SIG-M5 treated with dmso at 0.1 percent for 504 hours (cell line): ENCODE results near the gene INCA1.
"Not testable (repeated sequence)": the region's sequence is repeated elsewhere in the genome, so short reads cannot be mapped to it uniquely, and the experiment has no call there.

Experiments
- DNase-seq: peaks from one replicate; lab custom pipeline; 2025; ENCODE audit not compliant: unreplicated experiment; lab: John Stamatoyannopoulos, UW

Gene INCA1, protein sequence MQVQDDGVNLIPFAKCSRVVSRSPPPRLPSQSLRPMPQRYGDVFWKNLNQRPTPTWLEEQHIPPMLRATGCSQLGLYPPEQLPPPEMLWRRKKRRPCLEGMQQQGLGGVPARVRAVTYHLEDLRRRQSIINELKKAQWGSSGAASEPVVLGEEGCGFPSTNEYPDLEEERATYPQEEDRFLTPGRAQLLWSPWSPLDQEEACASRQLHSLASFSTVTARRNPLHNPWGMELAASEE

GRCh38 chr17:4997302-4998026, at the start of gene INCA1, which contains the start of gene KIF1C:
Gene INCA1 (minus strand): TSS chr17:4997522. CDS start chr17:4994437, 3,085 bp downstream.
Gene KIF1C (plus strand): TSS chr17:4997950. CDS start chr17:5000247, 2,297 bp downstream.
- peak; percentile 81 for DNase-seq

DNA sequence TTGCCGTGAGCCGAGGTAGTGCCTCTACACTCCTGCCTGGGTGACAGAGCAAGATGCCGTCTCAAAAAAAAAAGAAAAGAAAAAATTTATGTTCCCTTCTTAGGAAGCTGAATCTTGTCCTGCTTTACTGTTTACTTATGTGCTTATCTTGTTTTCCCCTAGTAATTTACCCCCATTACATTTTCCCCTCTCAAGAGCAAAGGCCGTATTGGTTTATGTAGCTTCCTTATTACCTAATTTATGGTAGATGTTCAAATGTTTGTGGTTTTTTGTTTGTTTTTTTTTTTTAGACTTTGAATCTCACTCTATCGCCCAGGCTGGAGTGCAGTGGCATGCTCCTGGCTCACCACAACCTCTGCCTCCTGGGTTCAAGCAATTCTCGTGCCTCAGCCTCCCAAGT, 48.2 kb upstream of the INCA1 start:
- DNase-seq, result no peak

- DNase-seq, result no peak
Observed at GRCh38 chr17:5044630-5045029, 47.3 kb upstream of the INCA1 start.

DNA sequence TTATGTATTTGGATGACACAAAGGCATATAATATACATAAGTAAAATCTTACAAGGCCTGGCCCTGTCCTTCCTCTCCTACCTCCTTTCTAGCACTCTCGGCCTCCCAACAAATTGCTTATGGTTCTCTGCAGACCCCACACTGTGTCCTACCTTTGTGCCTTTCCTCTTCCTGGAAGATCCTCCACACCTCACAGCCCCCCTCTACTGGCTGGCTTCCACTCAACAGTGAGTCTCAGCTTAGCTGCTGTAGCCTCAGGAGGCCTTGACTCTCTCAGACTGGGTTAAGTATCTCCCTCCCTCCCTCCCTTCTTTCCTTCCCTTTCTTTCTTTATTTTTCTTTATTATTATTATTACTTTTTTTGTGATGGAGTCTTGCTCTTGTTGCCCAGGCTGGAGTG, 46.2 kb upstream of the INCA1 start:
- no peak for DNase-seq

DNA sequence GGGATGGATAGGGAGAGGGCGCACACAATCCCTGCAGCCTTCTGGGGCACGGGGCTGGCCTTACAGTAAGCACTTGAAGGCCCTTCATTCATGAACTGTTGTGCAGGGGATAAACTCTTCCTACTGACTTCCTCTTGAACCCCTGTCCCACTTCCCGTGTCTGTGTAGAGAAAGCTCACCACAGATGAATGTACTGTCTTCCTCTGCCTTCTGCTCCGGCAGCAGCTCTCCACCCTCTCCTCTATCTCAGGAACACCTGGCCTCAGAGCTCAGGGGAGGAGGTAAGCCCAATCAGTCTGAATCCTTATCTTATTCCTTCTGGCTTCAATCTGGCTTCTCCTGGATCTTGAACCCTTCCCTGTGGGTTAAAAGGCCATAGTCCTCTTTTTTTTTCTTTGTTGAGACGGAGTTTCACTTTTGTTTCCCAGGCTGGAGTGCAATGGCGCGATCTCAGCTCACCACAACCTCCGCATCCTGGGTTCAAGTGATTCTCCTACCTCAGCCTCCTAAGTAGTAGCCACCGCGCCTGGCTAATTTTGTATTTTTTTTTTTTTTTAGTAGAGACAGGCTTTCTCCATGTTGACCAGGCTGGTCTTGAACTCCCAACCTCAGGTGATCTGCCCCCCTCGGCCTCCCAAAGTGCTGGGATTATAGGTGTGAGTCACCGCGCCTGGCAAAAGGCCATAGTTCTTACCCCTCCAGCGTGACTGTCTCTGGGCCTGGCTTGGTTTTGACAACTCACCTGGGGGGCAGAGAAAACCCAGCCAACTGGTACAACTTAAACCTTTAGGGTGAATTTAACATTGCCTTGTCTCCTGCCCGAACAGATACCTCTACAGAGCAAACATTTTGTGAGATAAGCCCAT, 45.1 kb upstream of the INCA1 start:
- no peak for DNase-seq

DNA sequence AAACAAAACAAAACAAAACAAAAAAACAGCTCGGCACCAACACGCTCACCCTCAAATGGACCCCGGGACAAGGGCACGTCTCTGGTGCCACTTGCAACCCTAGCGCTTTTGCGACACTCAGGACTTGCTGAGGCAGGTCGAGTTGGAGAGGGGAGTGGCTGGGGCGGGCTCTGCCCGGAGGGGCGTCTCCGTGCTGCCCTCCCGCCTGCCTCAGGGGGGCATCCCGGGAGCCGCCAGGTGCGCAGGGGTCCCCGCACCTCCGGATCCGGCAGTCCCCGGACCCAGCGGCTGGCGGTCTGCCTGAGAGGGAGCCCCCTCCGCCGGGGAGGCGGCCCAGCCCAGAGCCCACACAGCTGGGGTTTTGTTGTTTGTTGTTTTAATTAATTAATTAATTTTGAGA, 38.0 kb upstream of the INCA1 start, which contains the start of gene SLC52A1:
SLC52A1 (minus strand) TSS at position 112 of the 400 bp plus-strand sequence. CDS start 820 bp downstream, outside the sequence.
- no peak for DNase-seq

GRCh38 chr17:5034651-5035050, 37.3 kb upstream of the INCA1 start:
- no peak for DNase-seq

- no peak for DNase-seq
Observed at GRCh38 chr17:5034063-5034462, 36.7 kb upstream of the INCA1 start.

DNA sequence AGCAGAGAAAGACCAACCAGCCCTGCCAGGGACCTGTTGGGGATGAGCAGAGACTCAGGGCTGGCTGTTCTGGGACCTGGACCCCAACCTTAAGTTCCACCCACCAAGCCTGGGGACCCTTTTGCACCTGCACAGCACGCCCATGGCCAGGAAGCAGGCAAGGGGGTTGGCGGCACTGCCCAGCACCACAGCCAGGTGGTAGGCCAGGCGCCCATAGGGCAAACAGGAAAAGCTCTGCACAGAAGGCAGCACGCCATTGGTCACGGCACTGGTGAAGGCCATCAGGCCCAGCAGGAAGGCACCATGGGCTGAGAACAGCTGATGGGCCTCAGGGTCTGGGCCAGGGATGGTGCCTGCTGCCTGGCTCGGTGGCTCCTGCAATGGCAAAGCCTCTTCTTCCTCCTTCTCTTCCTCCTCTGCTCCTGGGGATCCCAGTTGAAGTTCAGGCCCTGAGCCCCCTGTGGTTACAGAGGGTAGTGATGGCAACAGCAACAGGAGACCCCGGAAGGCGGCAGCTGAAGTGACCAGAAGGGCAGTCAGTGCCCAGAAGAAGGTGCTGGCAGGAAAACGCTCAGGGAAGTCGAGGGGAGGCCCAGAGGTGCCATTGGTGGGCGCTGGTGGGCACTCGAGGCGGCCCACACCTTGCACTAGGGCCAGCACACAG, 36.2 kb upstream of the INCA1 start:
- DNase-seq, result no peak

- no peak for DNase-seq
Observed at GRCh38 chr17:5032865-5033264, 35.5 kb upstream of the INCA1 start.

GRCh38 chr17:5031365-5032082, 34.2 kb upstream of the INCA1 start:
- DNase-seq, result peak; percentile 82

DNA sequence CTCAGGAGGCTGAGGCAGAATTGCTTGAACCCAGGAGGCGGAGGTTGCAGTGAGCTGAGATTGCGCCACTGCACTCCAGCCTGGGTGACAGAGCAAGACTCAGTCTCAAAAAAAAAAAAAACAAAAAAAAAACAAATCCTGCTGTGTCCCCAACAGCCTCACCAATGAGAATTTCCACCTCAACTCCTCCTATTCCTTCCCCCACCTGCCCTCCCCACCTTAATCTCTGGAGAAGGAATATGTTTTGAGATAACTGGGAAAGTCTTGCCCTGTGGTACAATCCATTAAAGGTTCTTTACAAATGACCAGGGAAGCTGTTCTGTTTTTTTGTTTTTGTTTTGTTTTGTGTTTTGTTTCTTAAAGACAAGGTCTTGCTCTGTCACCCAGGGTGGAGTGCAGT, 32.8 kb upstream of the INCA1 start:
- not testable (repeated sequence) for DNase-seq

DNA sequence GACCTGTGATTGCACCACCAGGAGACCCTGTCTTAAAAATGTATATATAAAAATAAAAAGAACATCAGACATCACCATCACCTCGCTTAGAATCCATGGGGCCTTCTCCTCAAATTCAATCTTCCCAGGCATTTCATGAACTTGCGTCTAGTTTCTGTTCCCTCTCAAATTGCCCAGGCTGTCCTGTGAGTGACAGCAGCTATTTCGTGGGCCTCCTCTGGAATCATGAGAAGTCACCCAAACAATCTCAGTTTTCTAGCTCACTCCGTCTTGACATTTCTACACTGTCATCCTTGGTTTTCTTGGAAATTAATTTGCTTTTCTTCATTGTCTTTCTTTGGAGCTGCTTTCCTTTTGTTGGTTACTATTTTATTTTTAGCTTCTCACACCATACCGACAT, 30.6 kb upstream of the INCA1 start:
- DNase-seq, result no peak

DNA sequence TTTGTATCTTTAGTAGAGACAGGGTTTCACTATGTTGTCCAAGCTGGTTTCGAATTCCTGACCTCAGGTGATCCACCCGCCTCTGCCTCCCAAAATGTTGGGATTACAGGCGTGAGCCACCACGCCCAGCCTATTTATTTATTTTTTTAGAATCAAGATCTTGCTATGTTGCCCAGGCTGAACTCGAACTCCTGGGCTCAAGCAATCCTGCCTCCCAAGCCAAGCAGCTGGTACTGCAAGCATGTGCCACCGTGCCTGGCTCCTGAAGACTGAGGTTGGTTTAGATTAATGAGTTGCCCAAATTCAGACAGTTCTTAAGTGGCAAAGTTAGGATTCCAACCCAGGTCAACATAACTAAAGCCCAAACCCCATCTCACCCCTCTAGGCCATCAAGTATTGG, 30.0 kb upstream of the INCA1 start:
- DNase-seq, result no peak

- DNase-seq, result no peak
Observed at GRCh38 chr17:5024604-5025003, 27.3 kb upstream of the INCA1 start.

GRCh38 chr17:5023588-5024147, 26.3 kb upstream of the INCA1 start:
- DNase-seq, result no peak

DNA sequence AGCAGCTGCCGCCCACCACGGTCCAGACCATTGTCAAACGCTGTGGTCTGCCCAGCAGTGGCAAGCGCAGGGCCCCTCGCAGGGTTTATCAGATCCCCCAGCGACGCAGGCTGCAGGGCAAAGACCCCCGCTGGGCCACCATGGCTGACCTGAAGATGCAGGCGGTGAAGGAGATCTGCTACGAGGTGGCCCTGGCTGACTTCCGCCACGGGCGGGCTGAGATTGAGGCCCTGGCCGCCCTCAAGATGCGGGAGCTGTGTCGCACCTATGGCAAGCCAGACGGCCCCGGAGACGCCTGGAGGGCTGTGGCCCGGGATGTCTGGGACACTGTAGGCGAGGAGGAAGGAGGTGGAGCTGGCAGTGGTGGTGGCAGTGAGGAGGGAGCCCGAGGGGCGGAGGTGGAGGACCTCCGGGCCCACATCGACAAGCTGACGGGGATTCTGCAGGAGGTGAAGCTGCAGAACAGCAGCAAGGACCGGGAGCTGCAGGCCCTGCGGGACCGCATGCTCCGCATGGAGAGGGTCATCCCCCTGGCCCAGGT, 24.9 kb upstream of the INCA1 start:
- no peak for DNase-seq

DNA sequence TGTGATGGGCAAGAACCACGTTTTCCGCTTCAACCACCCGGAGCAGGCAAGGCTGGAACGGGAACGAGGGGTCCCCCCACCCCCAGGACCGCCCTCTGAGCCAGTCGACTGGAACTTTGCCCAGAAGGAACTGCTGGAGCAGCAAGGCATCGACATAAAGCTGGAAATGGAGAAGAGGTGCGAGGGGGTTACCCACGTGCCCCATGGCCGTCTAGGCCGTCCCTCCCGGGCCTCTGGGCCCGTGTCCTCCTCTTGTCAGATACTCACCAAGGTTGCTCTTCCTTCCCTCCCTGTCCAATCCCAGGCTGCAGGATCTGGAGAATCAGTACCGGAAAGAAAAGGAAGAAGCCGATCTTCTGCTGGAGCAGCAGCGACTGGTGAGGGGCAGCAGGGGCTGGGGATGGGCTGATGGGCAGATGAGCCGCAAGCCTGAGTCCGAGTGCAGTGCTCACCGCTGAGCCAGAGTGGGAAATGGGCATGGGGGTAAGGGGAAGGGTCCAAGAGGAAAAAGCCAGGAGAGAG, 23.2 kb upstream of the INCA1 start:
- DNase-seq, result no peak

GRCh38 chr17:5019475-5019956, 22.2 kb upstream of the INCA1 start:
- no peak for DNase-seq
